HepG2 (cell line): ENCODE data around the gene AGO4. TPM values are rescaled to one million over a fixed set of nuclear protein-coding genes. Genes with fewer than 3 reads are reported as not detected.

ENCODE experiments used
- AFF4 ChIP-seq: sonication (generic); formaldehyde crosslinking; IDR thresholded peaks from 2 replicates; pipeline ENCODE4 v1.4.0; 2020; ENCODE audit warnings: missing genetic modification reagents
- ARHGAP35 ChIP-seq: sonication (generic); formaldehyde crosslinking; IDR thresholded peaks from 2 replicates; pipeline ENCODE4 v1.9.0; 2022; ENCODE audit warnings: mild to moderate bottlenecking, inconsistent platforms, moderate library complexity, missing genetic modification reagents, borderline replicate concordance
- CCDC6 ChIP-seq: sonication (generic); formaldehyde crosslinking; IDR thresholded peaks from 2 replicates; pipeline ENCODE4 v1.8.1; 2022; ENCODE audit warnings: mild to moderate bottlenecking, missing genetic modification reagents, moderate library complexity
- FOXA1 ChIP-seq, 2 experiments: fragments of 450-650 bp in 1 of 2; sonication (generic) in 1 of 2; formaldehyde crosslinking in 1 of 2; IDR thresholded peaks; 2 replicates each; pipeline versions ENCODE4 v1.4.0 to v1.6.1; 2016 to 2020; ENCODE audit warnings: missing genetic modification reagents in 1 of 2
- GLI4 ChIP-seq: sonication (generic); formaldehyde crosslinking; IDR thresholded peaks from 2 replicates; pipeline ENCODE4 v1.5.1; 2020; ENCODE audit warnings: missing genetic modification reagents, mild to moderate bottlenecking, moderate library complexity, borderline replicate concordance
- HDAC1 ChIP-seq: sonication (generic); formaldehyde crosslinking; IDR thresholded peaks from 2 replicates; pipeline ENCODE4 v1.5.1; 2020; ENCODE audit warnings: mild to moderate bottlenecking, missing genetic modification reagents
- KDM5B ChIP-seq: sonication (generic); formaldehyde crosslinking; IDR thresholded peaks from 2 replicates; pipeline ENCODE4 v1.4.0; 2020; ENCODE audit warnings: missing genetic modification reagents, mild to moderate bottlenecking, borderline replicate concordance
- KMT2A ChIP-seq: sonication (generic); formaldehyde crosslinking; IDR thresholded peaks from 2 replicates; pipeline ENCODE4 v1.4.0; 2020; ENCODE audit warnings: missing genetic modification reagents
- MIXL1 ChIP-seq: IDR thresholded peaks from 2 replicates; pipeline ENCODE4 v1.6.1; 2016
- PRDM15 ChIP-seq: sonication (generic); formaldehyde crosslinking; IDR thresholded peaks from 2 replicates; pipeline ENCODE4 v1.4.0; 2020; ENCODE audit warnings: missing genetic modification reagents
- RXRB ChIP-seq: IDR thresholded peaks from 2 replicates; pipeline ENCODE4 v1.6.1; 2016; ENCODE audit warnings: borderline replicate concordance, missing genetic modification reagents, missing compliant biosample characterization
- SIN3A ChIP-seq: IDR thresholded peaks from 2 replicates; pipeline ENCODE4 v1.6.1; 2011; ENCODE audit warnings: low read depth, mild to moderate bottlenecking, control low read depth, low read length, borderline replicate concordance
- SP1 ChIP-seq, 2 experiments: fragments of 450-650 bp in 1 of 2; sonication (generic) in 1 of 2; formaldehyde crosslinking in 1 of 2; IDR thresholded peaks; 2 replicates each; pipeline versions ENCODE4 v1.4.0 to v1.6.1; 2016 to 2020; ENCODE audit warnings: missing genetic modification reagents in 1 of 2
- SP140L ChIP-seq: sonication (generic); formaldehyde crosslinking; IDR thresholded peaks from 2 replicates; pipeline ENCODE4 v1.4.0; 2020; ENCODE audit warnings: missing genetic modification reagents, borderline replicate concordance
- ZNF101 ChIP-seq: sonication (generic); formaldehyde crosslinking; IDR thresholded peaks from 2 replicates; pipeline ENCODE4 v1.4.0; 2020; ENCODE audit warnings: mild to moderate bottlenecking, low read depth, missing genetic modification reagents, borderline replicate concordance
- ZNF138 ChIP-seq: sonication (generic); formaldehyde crosslinking; IDR thresholded peaks from 2 replicates; pipeline ENCODE4 v1.5.0; 2020; ENCODE audit warnings: mild to moderate bottlenecking, low read depth, missing genetic modification reagents
- ZNF282 ChIP-seq: fragments of 450-650 bp; IDR thresholded peaks from 2 replicates; pipeline ENCODE4 v1.6.1; 2018; ENCODE audit not compliant: partially characterized antibody
- ZNF3 ChIP-seq: IDR thresholded peaks from 2 replicates; pipeline ENCODE4 v1.7.0; 2017; ENCODE audit warnings: inconsistent platforms
- ZNF335 ChIP-seq: sonication (generic); formaldehyde crosslinking; IDR thresholded peaks from 2 replicates; pipeline ENCODE4 v1.4.0; 2020; ENCODE audit warnings: missing genetic modification reagents
- ZNF557 ChIP-seq: sonication (generic); formaldehyde crosslinking; IDR thresholded peaks from 2 replicates; pipeline ENCODE4 v1.4.0; 2020; ENCODE audit warnings: missing genetic modification reagents
- ZNF737 ChIP-seq: sonication (generic); formaldehyde crosslinking; IDR thresholded peaks from 2 replicates; pipeline ENCODE4 v1.5.0; 2020; ENCODE audit warnings: missing genetic modification reagents, mild to moderate bottlenecking, borderline replicate concordance
- ZNF772 ChIP-seq: sonication (generic); formaldehyde crosslinking; IDR thresholded peaks from 2 replicates; pipeline ENCODE4 v1.5.0; 2020; ENCODE audit warnings: mild to moderate bottlenecking, missing genetic modification reagents
- ZNF878 ChIP-seq: sonication (generic); formaldehyde crosslinking; IDR thresholded peaks from 2 replicates; pipeline ENCODE4 v1.8.1; 2023; ENCODE audit warnings: mild to moderate bottlenecking, missing genetic modification reagents, moderate library complexity
- polyA plus RNA-seq, 8 experiments: library from polyadenylated mRNA; depleted of rRNA in 3 of 8; stranded (reverse) in 7 of 8; unstranded in 1 of 8; fragments of >200 nt; fragmentation: Illumina TruSeq in 4 of 8; extraction: Trizol in 4 of 8; gene quantifications; 2 replicates each; pipeline versions ENCODE4 v1.2.1 to v1.2.3, GENCODE V29; 2011 to 2016; ENCODE audit warnings: low read depth in 4 of 8, missing spikeins in 1 of 8, mixed read lengths in 1 of 8; ENCODE audit not compliant: insufficient read depth in 1 of 8
- total RNA-seq, 5 experiments: library from RNA; depleted of rRNA; stranded (reverse); fragments of >200 nt; fragmentation: Illumina TruSeq; extraction: Trizol; gene quantifications; 2 replicates each; pipeline ENCODE4 v1.2.3, GENCODE V29; 2016; ENCODE audit warnings: low read depth in 1 of 5
- TF ChIP-seq, protein P1 (sequence below): sonication (generic); formaldehyde crosslinking; IDR thresholded peaks from 2 replicates; pipeline ENCODE4 v1.5.0; 2020; ENCODE audit warnings: mild to moderate bottlenecking, low read depth, missing genetic modification reagents, borderline replicate concordance

The AGO4 gene
- total and polyA plus RNA-seq, 2 of the 13 experiments (the other 11 are each of a cell fraction or from before 2014, with no cell fraction given) = 6.0 to 13.8 TPM

GRCh38 chr1:35769188-35769758 is 38.5 kb upstream of the AGO4 start (continued):
- no peak for TF ChIP-seq AFF4
- no peak for TF ChIP-seq RXRB (CRISPR knock-in tag)
- peak; percentile 95 for TF ChIP-seq KMT2A (CRISPR knock-in tag)
- no peak for TF ChIP-seq ARHGAP35 (CRISPR knock-in tag)
- TF ChIP-seq SIN3A = no peak; the same call in 1 of the 2 replicates
- no peak for TF ChIP-seq SP140L
- TF ChIP-seq ZNF737 = no peak
- TF ChIP-seq ZNF3 (CRISPR knock-in tag) = no peak
- TF ChIP-seq, protein P1, sequence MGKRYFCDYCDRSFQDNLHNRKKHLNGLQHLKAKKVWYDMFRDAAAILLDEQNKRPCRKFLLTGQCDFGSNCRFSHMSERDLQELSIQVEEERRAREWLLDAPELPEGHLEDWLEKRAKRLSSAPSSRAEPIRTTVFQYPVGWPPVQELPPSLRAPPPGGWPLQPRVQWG (CRISPR knock-in tag) = no peak
- no peak for TF ChIP-seq FOXA1 (IDR thresholded peaks at IDR 0.05)
- TF ChIP-seq FOXA1 (CRISPR knock-in tag; IDR thresholded peaks at IDR 0.05) = no peak
- no peak for TF ChIP-seq MIXL1 (CRISPR knock-in tag)
- TF ChIP-seq CCDC6 = no peak
- TF ChIP-seq KDM5B = 0 out of 2 replicates have a peak, but pooled peaks have one; percentile 10
- TF ChIP-seq ZNF282 = no peak
- TF ChIP-seq ZNF772 (CRISPR knock-in tag) = no peak
- no peak for TF ChIP-seq ZNF138 (CRISPR knock-in tag)
- no peak for TF ChIP-seq ZNF101 (CRISPR knock-in tag)
- 0 out of 2 replicates have a peak, but pooled peaks have one; percentile 72 for TF ChIP-seq ZNF557 (CRISPR knock-in tag)
- TF ChIP-seq SP1 (IDR thresholded peaks at IDR 0.05) = no peak
- TF ChIP-seq SP1 (CRISPR knock-in tag; IDR thresholded peaks at IDR 0.05) = peak; percentile 38; the same call in 1 of the 2 replicates
- no peak for TF ChIP-seq ZNF878 (CRISPR knock-in tag)
- TF ChIP-seq PRDM15 (CRISPR knock-in tag) = peak; percentile 91
- TF ChIP-seq GLI4 (CRISPR knock-in tag) = peak; percentile 25; the same call in 1 of the 2 replicates
- TF ChIP-seq ZNF335 (CRISPR knock-in tag) = no peak
- no peak for TF ChIP-seq HDAC1 (CRISPR knock-in tag)
